DOHH2 (cell line): ENCODE results near the gene SURF1.

Experiments used
- H3F3A ChIP-seq: fragments of 200-600 bp; sonication (generic), shearing (Covaris generic); 2 replicates; pipeline ENCODE4 v1.6.0; 2016; ENCODE audit warnings: antibody characterized with exemption, mild to moderate bottlenecking; ENCODE audit not compliant: control insufficient read depth, insufficient read depth
- H3K27ac ChIP-seq: fragments of 200-600 bp; sonication (generic); 2 replicates; pipeline ENCODE4 v1.5.1; 2014; ENCODE audit warnings: low read depth, mild to moderate bottlenecking, low read length, moderate library complexity
- H3K27me3 ChIP-seq: fragments of 200-600 bp; sonication (generic); 2 replicates; pipeline ENCODE4 v1.6.1; 2014; ENCODE audit warnings: mild to moderate bottlenecking, low read length, mixed read lengths; ENCODE audit not compliant: control insufficient read depth
- H3K36me3 ChIP-seq: fragments of 200-600 bp; sonication (generic); 2 replicates; pipeline ENCODE4 v1.6.1; 2014; ENCODE audit warnings: mild to moderate bottlenecking, low read length, moderate library complexity, mixed read lengths; ENCODE audit not compliant: control insufficient read depth
- H3K4me1 ChIP-seq: fragments of 200-600 bp; sonication (generic); 2 replicates; pipeline ENCODE4 v1.6.1; 2014; ENCODE audit warnings: mild to moderate bottlenecking, low read length, mixed read lengths; ENCODE audit not compliant: control insufficient read depth
- H3K4me2 ChIP-seq: fragments of 200-600 bp; sonication (generic); 2 replicates; pipeline ENCODE4 v1.6.0; 2014; ENCODE audit warnings: mild to moderate bottlenecking, low read length, moderate library complexity
- H3K4me3 ChIP-seq: fragments of 200-600 bp; sonication (generic); 2 replicates; pipeline ENCODE4 v1.5.1; 2014; ENCODE audit warnings: mild to moderate bottlenecking, low read length, mixed read lengths
- H3K79me2 ChIP-seq: fragments of 200-600 bp; sonication (generic); 2 replicates; pipeline ENCODE4 v1.6.1; 2014; ENCODE audit warnings: mild to moderate bottlenecking, low read length, mixed read lengths; ENCODE audit not compliant: control insufficient read depth
- H3K9me2 ChIP-seq: fragments of 200-600 bp; sonication (generic); replicated peaks from 2 replicates; pipeline ENCODE4 v1.6.1; 2014; ENCODE audit warnings: mild to moderate bottlenecking, low read length, mixed read lengths; ENCODE audit not compliant: control insufficient read depth
- H3K9me3 ChIP-seq: fragments of 200-600 bp; sonication (generic); 2 replicates; pipeline ENCODE4 v1.6.1; 2014; ENCODE audit warnings: antibody characterized with exemption, low read length, mixed read lengths; ENCODE audit not compliant: control insufficient read depth, insufficient read depth
- H4K20me1 ChIP-seq: fragments of 200-600 bp; sonication (generic); 2 replicates; pipeline ENCODE4 v1.6.0; 2014; ENCODE audit warnings: low read depth, mild to moderate bottlenecking, antibody characterized with exemption, low read length, moderate library complexity; ENCODE audit not compliant: control insufficient read depth, insufficient read depth
- CTCF ChIP-seq: fragments of 200-600 bp; sonication (generic); IDR thresholded peaks from one replicate; pipeline ENCODE4 v1.5.1; 2014; ENCODE audit warnings: antibody characterized with exemption, mild to moderate bottlenecking, low read depth, low read length; ENCODE audit not compliant: poor library complexity, severe bottlenecking
- EZH2phosphoT487 ChIP-seq: fragments of 200-600 bp; sonication (generic); IDR thresholded peaks from 2 replicates; pipeline ENCODE4 v1.6.1; 2017; ENCODE audit warnings: borderline replicate concordance, mild to moderate bottlenecking, antibody characterized with exemption, low read length, moderate library complexity, mixed read lengths

SURF1 gene

GRCh38 chr9:133400292-133400691, 44.0 kb upstream of the SURF1 start:
- H3F3A ChIP-seq, result no peaks in the 10 kb centered on the region
- TF ChIP-seq EZH2phosphoT487 (no peak), CTCF (no peak)
- H3K27ac ChIP-seq, result no peak overlapping the region
- no peaks in the 10 kb centered on the region for H3K4me1 ChIP-seq
- peaks cover 16% of the 10 kb centered on the region for H3K36me3 ChIP-seq
- peaks cover 5% of the 10 kb centered on the region; the same call in 1 of the 2 replicates for H3K27me3 ChIP-seq
- no peaks in the 10 kb centered on the region for H3K9me3 ChIP-seq
- no peaks in the 10 kb centered on the region for H3K9me2 ChIP-seq
- H3K4me3 ChIP-seq, result no peak overlapping the region
- H4K20me1 ChIP-seq, result no peaks in the 10 kb centered on the region
- H3K79me2 ChIP-seq, result no peaks in the 10 kb centered on the region
- no peak overlapping the region for H3K4me2 ChIP-seq

GRCh38 chr9:133397895-133398294, 41.6 kb upstream of the SURF1 start:
- Histone ChIP-seq H3K4me1 (no peaks in the 10 kb centered on the region), H3K9me3 (no peaks in the 10 kb centered on the region), H3K79me2 (no peaks in the 10 kb centered on the region), H3K4me3 (no peak overlapping the region), H3K36me3 (no peaks in the 10 kb centered on the region), H3K27ac (no peak overlapping the region), H4K20me1 (no peaks in the 10 kb centered on the region), H3F3A (no peaks in the 10 kb centered on the region), H3K4me2 (no peak overlapping the region), H3K9me2 (no peaks in the 10 kb centered on the region), H3K27me3 (peaks cover 5% of the 10 kb centered on the region; the same call in 1 of the 2 replicates)
- TF ChIP-seq CTCF, result no peak
- no peak for TF ChIP-seq EZH2phosphoT487

GRCh38 chr9:133397370-133397769, 41.1 kb upstream of the SURF1 start:
- Histone ChIP-seq H3K4me1 (no peaks in the 10 kb centered on the region), H3K27me3 (peaks cover 5% of the 10 kb centered on the region; the same call in 1 of the 2 replicates), H3K9me3 (no peaks in the 10 kb centered on the region), H3K79me2 (no peaks in the 10 kb centered on the region), H3K36me3 (no peaks in the 10 kb centered on the region), H4K20me1 (no peaks in the 10 kb centered on the region), H3K4me2 (no peak overlapping the region), H3K27ac (no peak overlapping the region), H3F3A (no peaks in the 10 kb centered on the region), H3K4me3 (no peak overlapping the region), H3K9me2 (no peaks in the 10 kb centered on the region)
- TF ChIP-seq CTCF, result no peak
- TF ChIP-seq EZH2phosphoT487, result no peak
